Superior temporal gyrus (tissue), 1 donor: ENCODE measurements around the gene RUSF1.
"Not testable (repeated sequence)": the region's sequence is repeated elsewhere in the genome, so short reads cannot be mapped to it uniquely, and the experiment has no call there.

ENCODE experiments used
- DNase-seq: peaks from one replicate; pipeline ENCODE4 v3.0.0-alpha.2; 2016; ENCODE audit errors: extremely low spot score

The RUSF1 gene

GRCh38 chr16:31517800-31518402, 9.7 kb upstream of the RUSF1 start:
- DNase-seq: no peak

- no peak for DNase-seq
These were observed 5.7 kb upstream of the RUSF1 start for GRCh38 chr16:31513884-31514283.

DNA sequence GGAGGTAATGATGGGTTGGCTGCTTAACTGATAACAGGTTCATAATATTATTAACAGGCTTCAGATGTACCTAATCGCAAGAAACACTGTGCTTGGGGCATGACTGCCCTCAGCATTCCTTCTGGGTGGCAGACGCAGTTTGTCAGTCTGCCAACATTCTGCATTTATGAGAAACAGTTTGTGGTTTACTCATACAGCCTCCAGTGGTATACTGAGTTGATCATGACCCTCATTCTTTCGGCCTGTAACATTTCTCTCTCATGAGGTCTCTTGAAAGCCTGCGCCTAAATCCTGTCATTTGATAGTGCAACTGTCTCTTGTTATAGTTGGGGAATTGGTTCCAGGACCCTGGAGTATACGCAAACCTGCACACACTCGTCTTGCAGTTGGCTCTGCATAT, 4.9 kb upstream of the RUSF1 start:
- DNase-seq: no peak

DNA sequence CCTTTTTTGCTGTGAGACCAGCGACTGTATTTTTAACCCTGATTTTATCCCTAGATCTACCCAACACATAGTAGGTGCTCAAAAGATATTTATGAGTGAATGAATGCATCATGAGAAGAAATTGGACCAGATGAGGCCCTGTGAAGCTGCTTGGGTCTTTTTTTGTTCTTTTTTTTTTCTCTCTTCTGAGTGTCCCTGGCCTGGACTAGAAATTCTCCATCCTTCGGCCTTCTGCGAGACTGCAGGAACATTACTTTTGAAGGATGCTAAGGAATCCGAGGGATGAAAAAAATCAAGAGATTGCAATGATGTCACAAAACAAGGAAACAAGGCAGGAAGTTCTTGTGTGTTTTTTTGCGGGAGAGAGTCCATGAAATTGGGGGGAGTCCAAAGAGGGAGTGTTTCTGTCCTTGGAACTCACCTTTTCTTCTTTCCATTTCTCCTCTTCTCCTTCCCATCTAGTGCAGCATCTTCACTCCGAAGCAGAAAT, 560 bp upstream of the RUSF1 start:
- no peak for DNase-seq

DNA sequence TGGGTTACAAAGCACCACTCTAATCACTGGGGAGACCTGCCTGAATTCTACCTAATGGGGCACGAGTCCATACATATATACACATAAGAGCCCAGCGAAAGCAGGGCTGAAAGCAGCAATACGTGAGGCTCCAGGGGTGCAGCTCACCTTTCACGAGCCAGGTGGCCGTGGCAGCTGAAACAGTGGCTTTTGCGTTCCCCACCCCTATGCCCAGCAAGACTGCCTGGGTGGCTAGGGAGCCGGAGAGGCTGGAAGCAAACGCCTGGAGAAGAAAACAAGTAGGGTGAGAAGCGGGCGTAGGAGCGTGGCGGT, 618 bp downstream of the RUSF1 start:
- no peak for DNase-seq

GRCh38 chr16:31505483-31505882, 2.7 kb downstream of the RUSF1 start:
- DNase-seq: no peak

DNA sequence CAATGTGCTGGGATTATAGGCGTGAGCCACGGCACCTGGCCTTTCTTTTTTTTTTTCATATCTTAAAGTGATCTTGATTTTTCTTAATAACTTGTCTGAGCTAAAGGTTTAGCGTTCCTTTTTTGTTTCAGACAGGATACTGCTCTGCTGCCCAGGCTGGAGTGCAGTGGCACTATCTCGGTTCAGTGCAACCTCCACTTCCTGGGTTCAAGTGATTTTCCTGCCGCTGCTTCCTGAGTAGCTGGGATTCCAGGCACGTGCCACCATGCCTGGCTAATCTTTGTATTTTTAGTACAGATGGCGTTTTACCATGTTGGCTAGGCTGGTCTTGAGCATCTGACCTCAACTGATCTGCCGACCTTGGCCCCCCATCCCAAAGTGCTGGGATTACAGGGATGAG, 4.0 kb downstream of the RUSF1 start:
- no peak for DNase-seq

DNA sequence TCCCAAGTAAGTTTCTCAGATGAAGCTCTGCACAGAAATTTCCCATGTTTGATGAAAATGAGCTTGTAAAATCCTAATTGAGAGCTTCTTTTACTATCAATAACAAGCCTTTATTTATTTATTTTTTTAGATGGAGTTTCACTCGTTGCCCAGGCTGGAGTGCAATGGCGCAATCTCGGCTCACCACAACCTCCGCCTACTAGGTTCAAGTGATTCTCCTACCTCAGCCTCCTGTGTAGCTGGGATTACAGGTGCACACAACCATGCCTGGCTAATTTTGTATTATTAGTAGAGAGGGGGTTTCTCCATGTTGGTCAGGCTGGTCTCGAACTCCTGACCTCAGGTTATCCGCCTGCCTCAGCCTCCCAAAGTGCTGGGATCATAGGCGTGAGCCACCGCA, 4.6 kb downstream of the RUSF1 start:
- not testable (repeated sequence) for DNase-seq

DNA sequence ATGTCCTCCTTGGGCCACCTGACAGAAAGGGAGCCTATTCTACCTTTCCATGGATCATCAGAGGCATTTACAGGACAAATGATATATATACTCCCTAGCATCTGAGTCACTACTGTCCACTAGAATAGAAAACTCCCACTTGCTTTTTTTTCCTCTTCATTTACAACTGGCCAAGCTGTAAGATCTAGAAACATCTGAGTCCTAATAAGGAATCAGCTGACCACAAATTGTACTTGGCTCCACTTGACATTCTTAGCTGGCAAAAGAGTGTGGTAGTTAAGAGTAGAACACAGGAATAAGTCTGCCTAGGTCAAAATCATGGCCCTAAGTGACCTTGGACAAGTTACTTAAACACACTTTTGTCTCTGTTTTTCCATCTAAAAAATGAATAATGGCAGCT, 5.2 kb downstream of the RUSF1 start:
- no peak for DNase-seq

GRCh38 chr16:31501966-31502348, 6.2 kb downstream of the RUSF1 start:
- no peak for DNase-seq

DNA sequence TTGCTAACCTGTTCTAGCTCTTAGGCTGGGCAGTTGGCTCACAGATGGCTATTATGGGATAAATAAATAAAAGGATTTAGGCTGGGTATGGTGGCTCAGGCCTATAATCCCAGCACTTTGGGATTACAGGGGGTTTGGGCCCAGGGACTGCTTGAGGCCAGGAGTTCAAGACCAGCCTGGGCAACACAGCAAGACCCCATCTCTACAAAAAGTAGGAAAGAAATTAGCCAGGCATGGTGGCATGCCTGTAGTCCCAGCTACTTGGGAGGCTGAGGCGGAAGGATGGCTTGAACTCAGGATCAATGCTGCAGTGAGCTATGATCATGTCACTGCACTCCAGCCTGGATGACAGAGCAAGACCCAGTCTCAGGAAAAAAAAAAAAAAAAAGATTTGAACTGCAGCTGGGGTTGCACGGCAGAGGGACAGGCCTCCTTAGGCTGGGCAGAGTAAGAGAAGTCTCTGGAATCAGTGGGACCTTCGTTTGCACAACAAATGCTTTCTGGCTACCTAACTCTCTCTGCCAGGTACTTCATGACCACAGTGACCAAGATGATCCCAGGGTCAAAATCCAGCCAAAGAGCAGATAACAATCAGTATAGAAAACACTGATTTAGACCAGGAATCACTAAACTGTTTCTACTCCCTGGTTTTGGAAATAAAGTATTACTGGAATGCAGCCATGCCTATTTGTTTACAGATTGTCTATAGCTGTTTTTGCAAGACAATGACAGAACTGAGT, 6.8 kb downstream of the RUSF1 start:
- no peak for DNase-seq

GRCh38 chr16:31499928-31500327, 8.3 kb downstream of the RUSF1 start:
- DNase-seq: no peak

- no peak for DNase-seq
These were observed 9.7 kb downstream of the RUSF1 start for GRCh38 chr16:31498493-31498892.

- DNase-seq: no peak
These were observed 11.5 kb downstream of the RUSF1 start for GRCh38 chr16:31496670-31497069.

- no peak for DNase-seq
These were observed 14.6 kb downstream of the RUSF1 start for GRCh38 chr16:31493506-31494125.

DNA sequence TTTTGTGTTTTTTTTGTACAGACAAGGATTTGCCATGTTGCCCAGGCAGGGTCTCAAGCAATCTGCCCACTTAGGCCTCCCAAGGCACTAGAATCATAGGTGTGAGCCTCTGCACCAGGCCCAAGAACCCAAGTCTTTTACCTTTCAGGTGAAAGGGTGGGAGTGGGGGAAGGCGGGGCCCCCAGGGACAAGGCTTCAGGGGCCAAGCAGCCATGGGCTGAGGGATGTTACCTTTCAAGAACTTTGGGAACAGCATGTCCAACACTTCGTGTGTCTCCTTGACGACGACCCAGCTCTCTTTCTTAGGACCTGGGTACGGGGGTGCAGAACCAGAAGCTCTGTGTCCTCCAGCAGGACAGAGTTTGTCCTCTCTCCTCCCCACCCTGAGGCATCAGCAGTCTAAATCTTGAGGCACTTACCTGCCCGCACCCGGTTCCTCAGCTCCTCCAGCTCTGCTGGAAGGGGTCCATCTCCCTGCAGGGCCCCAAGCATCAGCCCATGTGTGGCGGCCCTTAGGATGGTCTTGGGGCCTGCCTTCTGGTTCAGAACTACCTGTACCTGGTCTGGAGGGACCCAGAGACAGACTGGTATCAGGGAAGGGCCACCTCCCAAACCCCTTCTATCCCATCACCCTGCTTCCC, 16.3 kb downstream of the RUSF1 start:
- no peak for DNase-seq

DNA sequence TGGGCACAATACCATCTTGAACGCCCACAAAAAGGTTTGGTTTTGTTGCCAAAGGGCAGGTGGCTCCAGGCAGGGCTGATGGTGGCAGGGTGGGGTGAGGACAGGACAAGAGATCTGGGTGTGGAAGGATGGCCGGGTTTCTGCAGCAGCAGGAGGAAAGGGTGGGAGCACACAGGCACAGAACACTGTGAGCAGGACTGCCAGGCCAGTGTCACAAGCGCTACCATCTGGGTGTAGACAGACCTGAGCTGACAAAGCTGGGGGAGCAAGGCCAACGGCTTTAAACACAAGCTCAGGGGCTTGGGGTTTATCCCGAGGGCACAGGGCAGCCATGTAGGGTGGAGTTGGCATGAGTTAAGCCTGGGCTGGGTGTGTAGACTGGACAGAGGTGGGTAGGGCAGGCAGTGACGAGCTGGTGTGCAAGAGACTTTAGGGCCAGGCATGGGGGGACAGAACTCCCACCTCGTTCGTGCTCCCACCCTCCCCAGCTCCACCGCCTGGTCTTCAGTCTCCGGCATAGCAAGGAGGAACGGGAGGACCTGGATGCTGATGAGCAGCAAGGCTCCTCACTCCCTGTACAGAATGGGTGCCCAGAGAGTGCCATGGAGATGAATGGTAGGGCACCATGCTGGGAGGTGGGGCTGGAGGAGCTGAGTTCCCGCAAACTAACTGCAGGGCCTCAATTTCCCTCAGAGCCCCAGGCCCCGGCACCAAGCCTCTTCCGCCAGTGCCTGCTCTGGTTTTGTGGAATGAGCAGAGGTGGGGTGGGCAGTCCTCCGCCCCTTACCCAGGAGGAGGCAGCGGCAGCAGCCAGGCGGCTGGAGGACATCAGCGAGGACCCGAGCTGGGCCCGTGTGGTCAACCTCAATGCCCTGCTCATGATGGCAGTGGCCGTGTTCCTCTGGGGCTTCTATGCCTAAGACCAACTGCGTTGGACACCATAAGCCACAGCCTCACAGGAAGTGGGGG, 18.3 kb downstream of the RUSF1 start:
- no peak for DNase-seq

GRCh38 chr16:31489298-31489564, 19.0 kb downstream of the RUSF1 start:
- no peak for DNase-seq

- DNase-seq: no peak
These were observed 19.5 kb downstream of the RUSF1 start for GRCh38 chr16:31488468-31489297.

DNA sequence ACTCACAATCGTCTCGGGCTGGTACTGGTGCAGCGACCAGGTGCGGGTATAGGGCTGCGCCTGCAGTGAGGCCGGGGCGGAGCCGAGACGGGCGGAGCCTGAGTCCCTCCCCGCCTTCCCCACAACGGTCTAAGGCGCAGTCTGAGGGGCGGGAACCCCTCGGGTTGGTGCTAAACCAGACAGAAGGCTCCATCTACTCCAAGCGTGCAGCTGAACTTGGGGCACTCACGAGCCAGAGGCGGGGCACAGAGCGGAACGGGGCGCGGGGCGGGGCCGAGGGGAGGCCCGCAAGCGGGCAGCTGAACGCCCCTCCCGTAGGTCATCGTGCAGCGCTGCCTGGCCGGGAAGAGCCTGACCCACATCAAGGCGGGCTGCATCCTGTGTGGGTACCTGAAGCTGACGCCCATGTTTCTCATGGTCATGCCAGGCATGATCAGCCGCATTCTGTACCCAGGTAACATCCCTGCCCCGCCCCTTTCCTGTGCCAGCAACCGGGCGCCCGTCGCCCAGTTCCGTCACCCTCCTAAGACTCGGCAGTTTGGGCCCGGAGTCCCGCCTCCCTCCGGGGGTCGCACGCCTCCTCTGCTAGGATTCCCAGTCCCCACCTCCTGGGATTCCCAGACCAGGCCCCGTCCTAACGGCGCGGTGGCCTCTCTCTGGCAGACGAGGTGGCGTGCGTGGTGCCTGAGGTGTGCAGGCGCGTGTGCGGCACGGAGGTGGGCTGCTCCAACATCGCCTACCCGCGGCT, 20.3 kb downstream of the RUSF1 start:
- DNase-seq: no peak
